ENCODE results near the gene TCERG1L. TPM values are rescaled to one million over a fixed set of nuclear protein-coding genes. Genes with fewer than 3 reads are reported as not detected.
A peak's percentile ranks its signal among the peaks of the same experiment; 100 is the strongest.

TCERG1L gene
- polyA plus RNA-seq, 3 donors, result not detected

DNA sequence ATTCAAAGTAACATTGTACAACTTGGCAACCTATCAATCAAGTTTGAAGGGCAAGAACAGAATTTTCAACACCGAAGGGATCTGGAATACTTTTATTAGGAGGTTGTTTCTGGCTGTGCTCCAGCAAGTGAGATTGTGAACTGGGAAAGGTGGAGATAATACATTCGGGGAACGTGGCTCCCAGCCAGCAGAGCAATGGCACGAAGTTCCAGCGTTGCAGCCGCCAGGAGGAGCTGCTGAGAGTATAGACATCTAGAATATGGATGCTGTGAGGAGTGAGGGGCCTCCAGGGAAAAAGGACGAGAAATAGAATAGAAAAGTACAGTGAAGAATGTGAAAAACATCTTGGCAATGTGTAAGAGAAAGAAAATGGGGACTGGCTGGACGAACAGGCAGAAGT lies 69.5 kb downstream of the TCERG1L start:
- 29% methylated on average over 8 of the region's 8 CpGs for WGBS (ENCODE audit: insufficient coverage)
- Mint-ChIP-seq H3K36me3 (no peaks in the 10 kb centered on the region), H3K27ac (no peak overlapping the region), H3K9me3 (peaks cover 0 to 3% (median 0%) of the 10 kb centered on the region in 7 donors), H3K4me3 (no peak overlapping the region), H3K27me3 (ENCODE audit: low read depth in 3 of 3) (peaks cover 0 to 6% (median 2%) of the 10 kb centered on the region in 3 donors), H3K4me1 (no peaks in the 10 kb centered on the region)
- Histone ChIP-seq H3K27me3 (ENCODE audit: control insufficient read depth in 2 of 2, insufficient read depth in 2 of 2, low read length in 2 of 2) (no peaks in the 10 kb centered on the region), H2AFZ (ENCODE audit: insufficient read depth, low read depth, low read length, poor library complexity, severe bottlenecking) (no peak overlapping the region), H4K20me1 (ENCODE audit: insufficient read depth, low read length) (no peaks in the 10 kb centered on the region), H3K4me1 (ENCODE audit: control insufficient read depth in 1 of 2, insufficient read depth in 2 of 2, low read length in 2 of 2) (no peaks in the 10 kb centered on the region), H3K4me2 (replicated peaks; ENCODE audit: extremely low read depth, low read length, poor library complexity, severe bottlenecking) (no peak overlapping the region), H3K79me2 (ENCODE audit: insufficient read depth, low read length) (no peaks in the 10 kb centered on the region), H3K9ac (ENCODE audit: insufficient read depth, low read length, poor library complexity, severe bottlenecking) (no peak overlapping the region), H3K27ac (ENCODE audit: low read depth in 1 of 2, low read length in 2 of 2) (no peak overlapping the region), H3K4me3 (replicated peaks in 1 of 3; ENCODE audit: low read depth in 2 of 3, low read length in 3 of 3) (no peak overlapping the region), H3K9me3 (replicated peaks in 1 of 2; ENCODE audit: control insufficient read depth in 1 of 2, insufficient read depth in 1 of 2, low read length in 2 of 2) (no peaks in the 10 kb centered on the region), H3K36me3 (replicated peaks in 1 of 2; ENCODE audit: control insufficient read depth in 1 of 2, insufficient read depth in 2 of 2, low read length in 2 of 2) (no peaks in the 10 kb centered on the region)
- peak; percentile 14 for TF ChIP-seq CTCF (IDR thresholded peaks at IDR 0.05)
- no peak for DNase-seq
- intact Hi-C loops (cut with micrococcal nuclease), result no loop called here

- WGBS (ENCODE audit: insufficient coverage), result 89% methylated on average over 16 of the region's 16 CpGs
- Histone ChIP-seq H4K20me1 (ENCODE audit: insufficient read depth, low read length) (no peaks in the 10 kb centered on the region), H3K4me1 (ENCODE audit: control insufficient read depth in 1 of 2, insufficient read depth in 2 of 2, low read length in 2 of 2) (no peaks in the 10 kb centered on the region), H3K27me3 (ENCODE audit: control insufficient read depth in 2 of 2, insufficient read depth in 2 of 2, low read length in 2 of 2) (no peaks in the 10 kb centered on the region), H2AFZ (ENCODE audit: insufficient read depth, low read depth, low read length, poor library complexity, severe bottlenecking) (no peak overlapping the region), H3K4me3 (replicated peaks in 1 of 3; ENCODE audit: low read depth in 2 of 3, low read length in 3 of 3) (no peak overlapping the region), H3K9me3 (replicated peaks in 1 of 2; ENCODE audit: control insufficient read depth in 1 of 2, insufficient read depth in 1 of 2, low read length in 2 of 2) (peaks cover 0 to 3% of the 10 kb centered on the region in 2 donors), H3K79me2 (ENCODE audit: insufficient read depth, low read length) (no peaks in the 10 kb centered on the region), H3K4me2 (replicated peaks; ENCODE audit: extremely low read depth, low read length, poor library complexity, severe bottlenecking) (no peak overlapping the region), H3K9ac (ENCODE audit: insufficient read depth, low read length, poor library complexity, severe bottlenecking) (no peak overlapping the region), H3K36me3 (replicated peaks in 1 of 2; ENCODE audit: control insufficient read depth in 1 of 2, insufficient read depth in 2 of 2, low read length in 2 of 2) (no peaks in the 10 kb centered on the region), H3K27ac (ENCODE audit: low read depth in 1 of 2, low read length in 2 of 2) (no peak overlapping the region)
- DNase-seq, result no peak
- Mint-ChIP-seq H3K27ac (no peak overlapping the region), H3K4me3 (no peak overlapping the region), H3K27me3 (ENCODE audit: low read depth in 3 of 3) (peaks cover 2 to 8% (median 2%) of the 10 kb centered on the region in 3 donors), H3K4me1 (no peaks in the 10 kb centered on the region), H3K9me3 (peaks cover 0 to 3% (median 0%) of the 10 kb centered on the region in 7 donors), H3K36me3 (no peaks in the 10 kb centered on the region)
- TF ChIP-seq CTCF (IDR thresholded peaks at IDR 0.05), result no peak
- intact Hi-C loops (cut with micrococcal nuclease), result no loop called here
Observed at GRCh38 chr10:131240691-131241090, 70.8 kb downstream of the TCERG1L start.
